ENCODE results near the gene ZNF438.
"Not testable (repeated sequence)": the region's sequence is repeated elsewhere in the genome, so short reads cannot be mapped to it uniquely, and the experiment has no call there.

The ZNF438 gene

GRCh38 chr10:30931094-30931493 is 100.6 kb downstream of the ZNF438 start:
- no peak for DNase-seq (ENCODE audit: low spot score)

- no peak for DNase-seq (ENCODE audit: low spot score)
Observed at GRCh38 chr10:30929901-30930520, 101.7 kb downstream of the ZNF438 start.

- DNase-seq (ENCODE audit: low spot score): not testable (repeated sequence)
Observed at GRCh38 chr10:30929311-30929729, 102.3 kb downstream of the ZNF438 start.

GRCh38 chr10:30928742-30929141 is 102.9 kb downstream of the ZNF438 start:
- no peak for DNase-seq (ENCODE audit: low spot score)

- no peak for DNase-seq (ENCODE audit: low spot score)
Observed at GRCh38 chr10:30918651-30919050, 113.0 kb downstream of the ZNF438 start.

- no peak for DNase-seq (ENCODE audit: low spot score)
Observed at GRCh38 chr10:30917789-30918188, 113.9 kb downstream of the ZNF438 start.

- no peak for DNase-seq (ENCODE audit: low spot score)
Observed at GRCh38 chr10:30917067-30917466, 114.6 kb downstream of the ZNF438 start.

- DNase-seq (ENCODE audit: low spot score): no peak
Observed at GRCh38 chr10:30915146-30915545, 116.5 kb downstream of the ZNF438 start.

GRCh38 chr10:30911303-30911863 is 120.3 kb downstream of the ZNF438 start:
- DNase-seq (ENCODE audit: low spot score): no peak

- DNase-seq (ENCODE audit: low spot score): no peak
Observed at GRCh38 chr10:30903397-30904138, 128.1 kb downstream of the ZNF438 start.

GRCh38 chr10:30902621-30903396 is 128.9 kb downstream of the ZNF438 start:
- DNase-seq (ENCODE audit: low spot score): peak; percentile 8

GRCh38 chr10:30901487-30901886 is 130.2 kb downstream of the ZNF438 start:
- not testable (repeated sequence) for DNase-seq (ENCODE audit: low spot score)

GRCh38 chr10:30898964-30899363 is 132.7 kb downstream of the ZNF438 start:
- no peak for DNase-seq (ENCODE audit: low spot score)

- DNase-seq (ENCODE audit: low spot score): no peak
Observed at GRCh38 chr10:30897547-30897946, 134.1 kb downstream of the ZNF438 start.

GRCh38 chr10:30897048-30897447 is 134.6 kb downstream of the ZNF438 start:
- DNase-seq (ENCODE audit: low spot score): no peak

- DNase-seq (ENCODE audit: low spot score): no peak
Observed at GRCh38 chr10:30894221-30894620, 137.4 kb downstream of the ZNF438 start.

- DNase-seq (ENCODE audit: low spot score): no peak
Observed at GRCh38 chr10:30893208-30893607, 138.5 kb downstream of the ZNF438 start.

GRCh38 chr10:30887839-30888238 is 143.8 kb downstream of the ZNF438 start:
- DNase-seq (ENCODE audit: low spot score): no peak

GRCh38 chr10:30885423-30885822 is 146.2 kb downstream of the ZNF438 start:
- DNase-seq (ENCODE audit: low spot score): no peak

- DNase-seq (ENCODE audit: low spot score): no peak
Observed at GRCh38 chr10:30883751-30884150, 147.9 kb downstream of the ZNF438 start.

GRCh38 chr10:30883116-30883515 is 148.5 kb downstream of the ZNF438 start:
- DNase-seq (ENCODE audit: low spot score): no peak

- no peak for DNase-seq (ENCODE audit: low spot score)
Observed at GRCh38 chr10:30882281-30882680, 149.4 kb downstream of the ZNF438 start.

GRCh38 chr10:30878920-30879319 is 152.7 kb downstream of the ZNF438 start:
- no peak for DNase-seq (ENCODE audit: low spot score)

Measured in Ammon's horn (tissue), 1 donor.